H9 (cell line): ENCODE measurements around the gene MINDY4B. TPM values are rescaled to one million over a fixed set of nuclear protein-coding genes. Genes with fewer than 3 reads are reported as not detected.

Experiments
- DNase-seq: peaks from one replicate; pipeline ENCODE4 v3.0.0-alpha.2; 2017
- H2AFZ ChIP-seq: one replicate; pipeline ENCODE4 v1.6.1; 2013; ENCODE audit warnings: mild to moderate bottlenecking, low read length, control low read depth, moderate library complexity
- H2AK5ac ChIP-seq: 2 replicates; pipeline ENCODE4 v1.6.1; 2013; ENCODE audit warnings: low read length, control low read depth, mixed read lengths; ENCODE audit not compliant: insufficient read length
- H2BK120ac ChIP-seq: one replicate; pipeline ENCODE4 v1.6.1; 2013; ENCODE audit warnings: low read depth, mild to moderate bottlenecking, low read length, control low read depth, inconsistent platforms; ENCODE audit not compliant: poor library complexity, severe bottlenecking
- H2BK12ac ChIP-seq: 2 replicates; pipeline ENCODE4 v1.6.1; 2013; ENCODE audit warnings: low read length, control low read depth, mixed read lengths, low read depth; ENCODE audit not compliant: insufficient read length
- H2BK15ac ChIP-seq: 2 replicates; pipeline ENCODE4 v1.6.1; 2013; ENCODE audit warnings: low read depth, low read length, control low read depth
- H2BK20ac ChIP-seq: one replicate; pipeline ENCODE4 v1.6.1; 2013; ENCODE audit warnings: low read depth, mild to moderate bottlenecking, low read length, control low read depth, inconsistent platforms; ENCODE audit not compliant: poor library complexity, severe bottlenecking
- H2BK5ac ChIP-seq: 2 replicates; pipeline ENCODE4 v1.6.1; 2013; ENCODE audit warnings: low read length, control low read depth, mixed read lengths; ENCODE audit not compliant: insufficient read length
- H3K14ac ChIP-seq: 2 replicates; pipeline ENCODE4 v1.6.1; 2013; ENCODE audit warnings: low read length, control low read depth; ENCODE audit not compliant: insufficient read depth
- H3K18ac ChIP-seq: 2 replicates; pipeline ENCODE4 v1.6.1; 2013; ENCODE audit warnings: low read depth, mild to moderate bottlenecking, mixed read lengths, low read length, control low read depth; ENCODE audit not compliant: insufficient read length
- H3K23ac ChIP-seq: 2 replicates; pipeline ENCODE4 v1.6.1; 2013; ENCODE audit warnings: low read length, control low read depth, mixed read lengths, low read depth; ENCODE audit not compliant: insufficient read length
- H3K23me2 ChIP-seq: 2 replicates; pipeline ENCODE4 v1.6.1; 2013; ENCODE audit warnings: low read depth, mild to moderate bottlenecking, mixed read lengths, low read length, control low read depth; ENCODE audit not compliant: insufficient read length, poor library complexity, severe bottlenecking
- H3K27ac ChIP-seq: 2 replicates; pipeline ENCODE4 v1.5.1; 2013; ENCODE audit warnings: low read length, control low read depth, mixed read lengths, low read depth; ENCODE audit not compliant: insufficient read length
- H3K27me3 ChIP-seq: 2 replicates; pipeline ENCODE4 v1.6.1; 2013; ENCODE audit warnings: low read length, control low read depth, inconsistent platforms; ENCODE audit not compliant: insufficient read depth
- H3K4ac ChIP-seq: 2 replicates; pipeline ENCODE4 v1.6.1; 2013; ENCODE audit warnings: low read depth, mild to moderate bottlenecking, control low read depth, inconsistent platforms, low read length, moderate library complexity
- H3K4me1 ChIP-seq: 2 replicates; pipeline ENCODE4 v1.6.1; 2013; ENCODE audit warnings: low read length, control low read depth, inconsistent platforms; ENCODE audit not compliant: insufficient read depth
- H3K4me2 ChIP-seq: 2 replicates; pipeline ENCODE4 v1.6.1; 2013; ENCODE audit warnings: low read length, control low read depth, mixed read lengths; ENCODE audit not compliant: insufficient read length, insufficient read depth
- H3K56ac ChIP-seq: 2 replicates; pipeline ENCODE4 v1.6.1; 2013; ENCODE audit warnings: low read depth, mild to moderate bottlenecking, mixed read lengths, low read length, control low read depth; ENCODE audit not compliant: insufficient read length
- H3K79me1 ChIP-seq: 2 replicates; pipeline ENCODE4 v1.6.1; 2013; ENCODE audit warnings: low read depth, mild to moderate bottlenecking, moderate library complexity, low read length, control low read depth, inconsistent platforms; ENCODE audit not compliant: insufficient read depth, poor library complexity, severe bottlenecking
- H3K79me2 ChIP-seq: 2 replicates; pipeline ENCODE4 v1.6.1; 2013; ENCODE audit warnings: low read length, control low read depth, inconsistent platforms; ENCODE audit not compliant: insufficient read depth
- H3K9ac ChIP-seq: 2 replicates; pipeline ENCODE4 v1.6.1; 2013; ENCODE audit warnings: low read length, control low read depth, mixed read lengths; ENCODE audit not compliant: insufficient read length; ENCODE audit errors: extremely low read depth
- H3K9me3 ChIP-seq: one replicate; pipeline ENCODE4 v1.6.1; 2013; ENCODE audit warnings: low read depth, low read length, inconsistent platforms; ENCODE audit not compliant: control insufficient read depth
- H3T11ph ChIP-seq: one replicate; pipeline ENCODE4 v1.6.1; 2013; ENCODE audit warnings: mild to moderate bottlenecking, low read length, control low read depth, inconsistent platforms
- H4K20me1 ChIP-seq: one replicate; pipeline ENCODE4 v1.6.1; 2013; ENCODE audit not compliant: control insufficient read depth, insufficient read length, insufficient read depth
- H4K5ac ChIP-seq: 2 replicates; pipeline ENCODE4 v1.6.1; 2013; ENCODE audit warnings: low read depth, mild to moderate bottlenecking, mixed read lengths, low read length, control low read depth; ENCODE audit not compliant: insufficient read length
- H4K8ac ChIP-seq: replicated peaks from 2 replicates; pipeline ENCODE4 v1.6.1; 2013; ENCODE audit warnings: low read length, control low read depth, mixed read lengths, low read depth; ENCODE audit not compliant: insufficient read length
- H4K91ac ChIP-seq: 2 replicates; pipeline ENCODE4 v1.6.1; 2013; ENCODE audit warnings: low read depth, mild to moderate bottlenecking, moderate library complexity, mixed read lengths, low read length, control low read depth; ENCODE audit not compliant: insufficient read length
- H3K27ac Mint-ChIP-seq, 3 experiments: 2 replicates in 2 of 3; 3 replicates in 1 of 3; pipeline ENCODE4 v1.8.0; 2020 to 2021; ENCODE audit warnings: mixed read lengths in 3 of 3, mild to moderate bottlenecking in 1 of 3, moderate library complexity in 1 of 3
- H3K27me3 Mint-ChIP-seq: 2 replicates; pipeline ENCODE4 v1.8.0; 2021; ENCODE audit warnings: low read depth, mild to moderate bottlenecking, moderate library complexity, mixed read lengths
- H3K36me3 Mint-ChIP-seq, 3 experiments: 2 replicates in 2 of 3; 3 replicates in 1 of 3; pipeline ENCODE4 v1.8.0; 2020 to 2021; ENCODE audit warnings: low read depth in 3 of 3, mixed read lengths in 3 of 3; ENCODE audit not compliant: insufficient read depth in 1 of 3
- H3K4me1 Mint-ChIP-seq, 2 experiments: 2 replicates each; pipeline ENCODE4 v1.8.0; 2020; ENCODE audit warnings: mixed read lengths in 2 of 2
- H3K4me3 Mint-ChIP-seq, 2 experiments: 2 replicates in 1 of 2; 3 replicates in 1 of 2; pipeline ENCODE4 v1.8.0; 2020 to 2021; ENCODE audit warnings: mild to moderate bottlenecking in 2 of 2, mixed read lengths in 2 of 2, moderate library complexity in 1 of 2
- H3K9me3 Mint-ChIP-seq, 2 experiments: 2 replicates in 1 of 2; 3 replicates in 1 of 2; pipeline ENCODE4 v1.8.0; 2020; ENCODE audit warnings: mild to moderate bottlenecking in 2 of 2, mixed read lengths in 2 of 2, moderate library complexity in 1 of 2
- WGBS: extraction: QIAGEN DNeasy Blood & Tissue Kit; methylation state at CpG from one replicate; pipeline ENCODE4 v1.1.7; 2013; ENCODE audit warnings: missing lambda C conversion rate, low lambda C conversion rate, mixed read lengths; ENCODE audit not compliant: insufficient read length; ENCODE audit errors: extremely low coverage; 5-methylcytosine and 5-hydroxymethylcytosine counted together
- total RNA-seq: library from RNA; stranded (reverse); gene quantifications from 2 replicates; pipeline ENCODE4 v1.2.1, GENCODE V29; 2021
- TF ChIP-seq, protein P1 (sequence below): fragments of 200-600 bp; sonication (generic); conservative IDR thresholded peaks from 3 replicates; pipeline ENCODE4 v1.8.0; 2021; ENCODE audit warnings: antibody characterized with exemption, mild to moderate bottlenecking

MINDY4B gene
- total RNA-seq, 1 experiment from 2014 or later, result not detected

GRCh38 chr3:150826466-150827282 lies 78.6 kb downstream of the MINDY4B start:
- WGBS, result no CpG with 5 or more reads among the region's 12 CpGs
- H3K23me2 ChIP-seq, result no peaks in the 10 kb centered on the region
- no peaks in the 10 kb centered on the region for H3K79me1 ChIP-seq
- H3K4me3 Mint-ChIP-seq, result no peak overlapping the region
- no peak overlapping the region for H2AK5ac ChIP-seq
- no peak overlapping the region for H2BK20ac ChIP-seq
- peaks cover 9 to 10% of the 10 kb centered on the region in 2 experiments for H3K4me1 Mint-ChIP-seq
- H2BK15ac ChIP-seq, result no peak overlapping the region
- H3K9me3 Mint-ChIP-seq, result peaks cover 7 to 8% of the 10 kb centered on the region in 2 experiments; a peak in 4 of 5 replicates
- no peaks in the 10 kb centered on the region for H3K27me3 ChIP-seq
- no peak overlapping the region for H3K4ac ChIP-seq
- TF ChIP-seq, protein P1, sequence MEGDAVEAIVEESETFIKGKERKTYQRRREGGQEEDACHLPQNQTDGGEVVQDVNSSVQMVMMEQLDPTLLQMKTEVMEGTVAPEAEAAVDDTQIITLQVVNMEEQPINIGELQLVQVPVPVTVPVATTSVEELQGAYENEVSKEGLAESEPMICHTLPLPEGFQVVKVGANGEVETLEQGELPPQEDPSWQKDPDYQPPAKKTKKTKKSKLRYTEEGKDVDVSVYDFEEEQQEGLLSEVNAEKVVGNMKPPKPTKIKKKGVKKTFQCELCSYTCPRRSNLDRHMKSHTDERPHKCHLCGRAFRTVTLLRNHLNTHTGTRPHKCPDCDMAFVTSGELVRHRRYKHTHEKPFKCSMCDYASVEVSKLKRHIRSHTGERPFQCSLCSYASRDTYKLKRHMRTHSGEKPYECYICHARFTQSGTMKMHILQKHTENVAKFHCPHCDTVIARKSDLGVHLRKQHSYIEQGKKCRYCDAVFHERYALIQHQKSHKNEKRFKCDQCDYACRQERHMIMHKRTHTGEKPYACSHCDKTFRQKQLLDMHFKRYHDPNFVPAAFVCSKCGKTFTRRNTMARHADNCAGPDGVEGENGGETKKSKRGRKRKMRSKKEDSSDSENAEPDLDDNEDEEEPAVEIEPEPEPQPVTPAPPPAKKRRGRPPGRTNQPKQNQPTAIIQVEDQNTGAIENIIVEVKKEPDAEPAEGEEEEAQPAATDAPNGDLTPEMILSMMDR, result no peak
- no peaks in the 10 kb centered on the region for H3K9me3 ChIP-seq
- peak overlapping the region in 1 of 3 experiments; percentile 24; a peak in 1 of 7 replicates for H3K27ac Mint-ChIP-seq
- no peak overlapping the region for H3T11ph ChIP-seq
- no peak overlapping the region for H3K14ac ChIP-seq
- H3K23ac ChIP-seq, result no peak overlapping the region
- H3K4me1 ChIP-seq, result no peaks in the 10 kb centered on the region
- peaks cover 9% of the 10 kb centered on the region for H3K27me3 Mint-ChIP-seq
- no peak overlapping the region for H3K56ac ChIP-seq
- H4K5ac ChIP-seq, result no peak overlapping the region
- no peak for DNase-seq
- H3K9ac ChIP-seq, result no peak overlapping the region
- H2BK12ac ChIP-seq, result no peak overlapping the region
- no peak overlapping the region for H4K91ac ChIP-seq
- no peak overlapping the region for H4K8ac ChIP-seq
- no peaks in the 10 kb centered on the region for H3K79me2 ChIP-seq
- H3K36me3 Mint-ChIP-seq, result no peaks in the 10 kb centered on the region; a peak in 2 of 7 replicates
- H3K27ac ChIP-seq, result no peak overlapping the region
- no peak overlapping the region for H3K18ac ChIP-seq
- H2BK120ac ChIP-seq, result no peak overlapping the region
- H2BK5ac ChIP-seq, result no peak overlapping the region
- H3K4me2 ChIP-seq, result no peak overlapping the region
- H4K20me1 ChIP-seq, result no peaks in the 10 kb centered on the region
- no peak overlapping the region for H2AFZ ChIP-seq
